GM12878 (cell line): ENCODE measurements around the gene SNCG.

Experiments used
- CTCF ChIP-seq, 3 experiments: IDR thresholded peaks in 2 of 3; conservative IDR thresholded peaks in 1 of 3; 2 replicates each; pipeline ENCODE4 v1.5.1; 2011; ENCODE audit warnings: low read depth in 3 of 3, low read length in 3 of 3, mild to moderate bottlenecking in 3 of 3, control low read depth in 2 of 3, moderate library complexity in 2 of 3, inconsistent platforms in 1 of 3, mixed read lengths in 1 of 3; ENCODE audit not compliant: control insufficient read depth in 2 of 3, insufficient read depth in 1 of 3; ENCODE audit errors: extremely low read depth in 1 of 3
- HDGF ChIP-seq: fragments of 450-650 bp; IDR thresholded peaks from 2 replicates; pipeline ENCODE4 v1.6.1; 2016; ENCODE audit warnings: antibody characterized with exemption
- KLF5 ChIP-seq: fragments of 450-650 bp; IDR thresholded peaks from 2 replicates; pipeline ENCODE4 v1.6.1; 2014; ENCODE audit warnings: mild to moderate bottlenecking; ENCODE audit not compliant: partially characterized antibody
- NFYA ChIP-seq: IDR thresholded peaks from 2 replicates; pipeline ENCODE4 v1.6.1; 2011; ENCODE audit warnings: low read depth, mild to moderate bottlenecking, low read length, improper control_type of control experiment, borderline replicate concordance
- NR2C2 ChIP-seq: IDR thresholded peaks from 2 replicates; pipeline ENCODE4 v1.6.1; 2011; ENCODE audit warnings: borderline replicate concordance, low read depth; ENCODE audit not compliant: control insufficient read depth, insufficient read length
- POLR2AphosphoS2 ChIP-seq: IDR thresholded peaks from 2 replicates; pipeline ENCODE4 v1.6.1; 2011; ENCODE audit warnings: low read depth, mild to moderate bottlenecking, low read length, improper control_type of control experiment, moderate library complexity
- RBBP5 ChIP-seq: fragments of 200-600 bp; sonication (generic); conservative IDR thresholded peaks from 2 replicates; pipeline ENCODE4 v1.6.1; 2016

GRCh38 chr10:86956195-86956847 lies 2.1 kb upstream of the SNCG start:
- TF ChIP-seq CTCF (IDR thresholded peaks at IDR 0.05 in 2 of 3, conservative IDR thresholded peaks at IDR 0.05 in 1 of 3; ENCODE audit: control insufficient read depth in 2 of 3, extremely low read depth in 1 of 3, insufficient read depth in 1 of 3, low read depth in 3 of 3, low read length in 3 of 3) (no peak), NR2C2 (no peak), POLR2AphosphoS2 (no peak), HDGF (no peak), RBBP5 (no peak), NFYA (no peak), KLF5 (no peak)
